Measurements from ENCODE around the gene OPN4.

The OPN4 gene

DNA sequence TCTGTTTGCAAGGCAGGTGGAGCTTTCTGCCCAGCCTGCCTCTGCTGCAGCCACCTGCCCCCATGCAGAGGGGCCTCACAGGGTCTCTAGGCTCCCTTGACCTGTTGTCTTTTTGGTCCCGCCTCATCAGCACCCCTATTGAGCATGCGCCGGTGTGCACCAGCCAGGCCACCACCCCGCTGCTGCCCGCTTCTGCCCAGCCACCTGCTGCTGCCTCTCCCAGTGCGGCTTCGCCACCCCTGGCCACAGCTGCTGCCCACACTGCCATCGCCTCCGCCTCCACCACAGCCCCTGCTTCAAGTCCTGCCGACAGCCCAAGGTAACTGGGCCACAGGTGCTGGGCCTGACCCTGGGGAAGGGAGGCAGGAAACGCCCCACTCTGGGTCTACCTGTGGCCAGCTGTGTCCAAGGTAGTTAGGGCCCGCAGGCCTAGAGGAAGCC is 52.1 kb downstream of the OPN4 start:
- Histone ChIP-seq H3K9me3 (ENCODE audit: insufficient read depth, low read depth, low read length) (no peaks in the 10 kb centered on the region), H3K4me1 (ENCODE audit: insufficient read depth, low read length, poor library complexity, severe bottlenecking) (peaks cover 4% of the 10 kb centered on the region), H4K20me1 (ENCODE audit: insufficient read depth, low read length, poor library complexity, severe bottlenecking) (no peaks in the 10 kb centered on the region), H3K4me3 (ENCODE audit: low read length, poor library complexity, severe bottlenecking) (no peak overlapping the region), H3K36me3 (ENCODE audit: insufficient read depth, low read length) (no peaks in the 10 kb centered on the region), H3F3A (ENCODE audit: low read depth) (no peaks in the 10 kb centered on the region), H3K4me2 (ENCODE audit: low read depth, low read length, poor library complexity, severe bottlenecking) (no peak overlapping the region), H3K79me2 (ENCODE audit: insufficient read depth, low read length) (no peaks in the 10 kb centered on the region), H2AFZ (ENCODE audit: low read length) (no peak overlapping the region), H3K9ac (ENCODE audit: low read depth, low read length, poor library complexity, severe bottlenecking) (no peak overlapping the region), H3K9me2 (replicated peaks; ENCODE audit: low read depth, low read length) (no peaks in the 10 kb centered on the region), H3K27me3 (ENCODE audit: insufficient read depth, low read length, poor library complexity, severe bottlenecking) (no peaks in the 10 kb centered on the region)
- no peak for TF ChIP-seq EZH2phosphoT487 (IDR thresholded peaks at IDR 0.05; ENCODE audit: borderline replicate concordance)
- TF ChIP-seq CTCF (conservative IDR thresholded peaks at IDR 0.05; ENCODE audit: low read length) = no peak

DNA sequence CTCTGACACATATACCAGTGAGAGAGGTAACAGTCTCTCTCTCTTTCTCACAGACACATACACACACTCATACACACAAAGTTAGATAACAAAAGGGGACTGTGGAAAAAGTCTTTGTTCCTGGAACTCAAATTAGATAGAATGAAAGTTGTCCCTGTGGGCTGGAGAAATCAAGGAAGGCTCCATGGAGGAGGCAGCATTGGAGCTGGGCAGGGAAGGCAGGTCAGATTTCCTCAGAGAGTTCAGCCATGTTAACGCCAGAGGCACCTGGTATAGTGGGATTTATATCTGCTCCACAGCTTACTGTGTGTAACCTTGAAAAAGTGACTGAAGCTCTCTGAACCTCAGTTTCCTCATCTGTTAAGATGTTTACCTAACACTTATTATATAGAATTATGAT is 52.6 kb downstream of the OPN4 start:
- no peak for TF ChIP-seq CTCF (conservative IDR thresholded peaks at IDR 0.05; ENCODE audit: low read length)
- H3K27me3 ChIP-seq (ENCODE audit: insufficient read depth, low read length, poor library complexity, severe bottlenecking) = peaks cover 2% of the 10 kb centered on the region

GRCh38 chr10:86707505-86707904 is 53.2 kb downstream of the OPN4 start:
- Histone ChIP-seq H3K4me1 (ENCODE audit: insufficient read depth, low read length, poor library complexity, severe bottlenecking) (peaks cover 10% of the 10 kb centered on the region), H3K9me3 (ENCODE audit: insufficient read depth, low read depth, low read length) (no peaks in the 10 kb centered on the region), H4K20me1 (ENCODE audit: insufficient read depth, low read length, poor library complexity, severe bottlenecking) (no peaks in the 10 kb centered on the region), H3K4me2 (ENCODE audit: low read depth, low read length, poor library complexity, severe bottlenecking) (no peak overlapping the region), H3K9me2 (replicated peaks; ENCODE audit: low read depth, low read length) (no peaks in the 10 kb centered on the region), H3F3A (ENCODE audit: low read depth) (no peaks in the 10 kb centered on the region), H3K36me3 (ENCODE audit: insufficient read depth, low read length) (no peaks in the 10 kb centered on the region), H3K79me2 (ENCODE audit: insufficient read depth, low read length) (no peaks in the 10 kb centered on the region), H3K27me3 (ENCODE audit: insufficient read depth, low read length, poor library complexity, severe bottlenecking) (peaks cover 7% of the 10 kb centered on the region), H2AFZ (ENCODE audit: low read length) (no peak overlapping the region), H3K9ac (ENCODE audit: low read depth, low read length, poor library complexity, severe bottlenecking) (no peak overlapping the region), H3K4me3 (ENCODE audit: low read length, poor library complexity, severe bottlenecking) (no peak overlapping the region)
- no peak for TF ChIP-seq CTCF (conservative IDR thresholded peaks at IDR 0.05; ENCODE audit: low read length)
- no peak for TF ChIP-seq EZH2phosphoT487 (IDR thresholded peaks at IDR 0.05; ENCODE audit: borderline replicate concordance)

More for the DNA sequence above, 52.6 kb downstream of the OPN4 start:
- peaks cover 5% of the 10 kb centered on the region for H3K4me1 ChIP-seq (ENCODE audit: insufficient read depth, low read length, poor library complexity, severe bottlenecking)
- no peak overlapping the region for H3K9ac ChIP-seq (ENCODE audit: low read depth, low read length, poor library complexity, severe bottlenecking)
- H3K9me3 ChIP-seq (ENCODE audit: insufficient read depth, low read depth, low read length) = no peaks in the 10 kb centered on the region
- H2AFZ ChIP-seq (ENCODE audit: low read length) = no peak overlapping the region
- H4K20me1 ChIP-seq (ENCODE audit: insufficient read depth, low read length, poor library complexity, severe bottlenecking) = no peaks in the 10 kb centered on the region
- H3K9me2 ChIP-seq (replicated peaks; ENCODE audit: low read depth, low read length) = no peaks in the 10 kb centered on the region
- no peaks in the 10 kb centered on the region for H3K36me3 ChIP-seq (ENCODE audit: insufficient read depth, low read length)
- no peaks in the 10 kb centered on the region for H3F3A ChIP-seq (ENCODE audit: low read depth)
- no peaks in the 10 kb centered on the region for H3K79me2 ChIP-seq (ENCODE audit: insufficient read depth, low read length)
- no peak overlapping the region for H3K4me3 ChIP-seq (ENCODE audit: low read length, poor library complexity, severe bottlenecking)
- no peak overlapping the region for H3K4me2 ChIP-seq (ENCODE audit: low read depth, low read length, poor library complexity, severe bottlenecking)
